GM19025 (cell line): ENCODE results near the gene MAP2K3.
"Not testable (repeated sequence)": the region's sequence is repeated elsewhere in the genome, so short reads cannot be mapped to it uniquely, and the experiment has no call there.

Experiments
- ATAC-seq: cut with Tn5 transposase; IDR thresholded peaks from one replicate; pipeline ENCODE4 v1.9.1; 2021; ENCODE audit warnings: mild to moderate bottlenecking, low read depth, moderate library complexity; ENCODE audit not compliant: unreplicated experiment

Gene MAP2K3

GRCh38 chr17:21346651-21347250 lies 62.2 kb downstream of the MAP2K3 start:
- ATAC-seq = not testable (repeated sequence)

GRCh38 chr17:21347660-21348059 lies 63.1 kb downstream of the MAP2K3 start:
- not testable (repeated sequence) for ATAC-seq

- ATAC-seq = peak; percentile 49
These were observed 63.8 kb downstream of the MAP2K3 start for GRCh38 chr17:21348081-21348925.

GRCh38 chr17:21348926-21349261 lies 64.4 kb downstream of the MAP2K3 start:
- not testable (repeated sequence) for ATAC-seq

GRCh38 chr17:21349358-21350050 lies 65.0 kb downstream of the MAP2K3 start:
- not testable (repeated sequence) for ATAC-seq

- ATAC-seq = not testable (repeated sequence)
These were observed 66.0 kb downstream of the MAP2K3 start for GRCh38 chr17:21350495-21350894.

GRCh38 chr17:21351366-21352065 lies 67.0 kb downstream of the MAP2K3 start:
- ATAC-seq = no peak

- ATAC-seq = no peak
These were observed 67.9 kb downstream of the MAP2K3 start for GRCh38 chr17:21352221-21352980.

- no peak for ATAC-seq
These were observed 68.4 kb downstream of the MAP2K3 start for GRCh38 chr17:21352981-21353265.

GRCh38 chr17:21353326-21354010 lies 69.0 kb downstream of the MAP2K3 start:
- ATAC-seq = no peak

- ATAC-seq = no peak
These were observed 70.4 kb downstream of the MAP2K3 start for GRCh38 chr17:21354796-21355385.

GRCh38 chr17:21355586-21355985 lies 71.1 kb downstream of the MAP2K3 start:
- ATAC-seq = no peak

GRCh38 chr17:21356537-21357127 lies 72.1 kb downstream of the MAP2K3 start:
- no peak for ATAC-seq

- no peak for ATAC-seq
These were observed 72.8 kb downstream of the MAP2K3 start for GRCh38 chr17:21357281-21357680.

- no peak for ATAC-seq
These were observed 73.5 kb downstream of the MAP2K3 start for GRCh38 chr17:21357696-21358656.

- ATAC-seq = no peak
These were observed 74.4 kb downstream of the MAP2K3 start for GRCh38 chr17:21358682-21359482.

GRCh38 chr17:21359483-21359840 lies 75.0 kb downstream of the MAP2K3 start:
- ATAC-seq = no peak
